Adipose tissue (tissue), 3 donors: Measurements from ENCODE around the gene NUDT13. TPM values are rescaled to one million over a fixed set of nuclear protein-coding genes. Genes with fewer than 3 reads are reported as not detected.

Experiments
- H3K27ac ChIP-seq: one replicate; pipeline ENCODE4 v1.5.1; 2013; ENCODE audit warnings: low read depth, low read length
- WGBS, 3 donors: extraction: QIAGEN DNeasy Blood & Tissue Kit; methylation state at CpG; one replicate each; pipeline ENCODE4 v1.1.7; 2013; 5-methylcytosine and 5-hydroxymethylcytosine counted together
- polyA plus RNA-seq, 3 donors: library from polyadenylated mRNA; stranded (reverse); fragments of 200-250 nt; gene quantifications; one replicate each; pipeline ENCODE4 v1.2.3, GENCODE V29; 2013
- donor health status: healthy with polysubstance abuse.
- donor health status: Bipolar disorder and iron deficiency.
- donor health status: healthy.

The NUDT13 gene
- polyA plus RNA-seq: 1 to 10 TPM; 1.6 to 9.9 (median 1.7) TPM

GRCh38 chr10:73110345-73110849 lies at the start of gene NUDT13:
Gene NUDT13 (plus strand): TSS chr10:73110455. CDS start chr10:73114366, 3,911 bp downstream.
- 0 to 1% (median 1%) methylated on average over 5 of the region's 5 CpGs for WGBS, 3 donors
- H3K27ac ChIP-seq: no peak within 1 kb of the TSS

- 37 to 43% (median 38%) methylated on average over 5 of the region's 5 CpGs for WGBS, 3 donors
- H3K27ac ChIP-seq: no peak overlapping the region
Measured at GRCh38 chr10:73060738-73061635, 49.3 kb upstream of the NUDT13 start.

GRCh38 chr10:73061743-73062142 lies 48.5 kb upstream of the NUDT13 start:
- 55 to 98% (median 91%) methylated on average over 1 of the region's 1 CpG for WGBS, 3 donors
- no peak overlapping the region for H3K27ac ChIP-seq

GRCh38 chr10:73065441-73065840 lies 44.8 kb upstream of the NUDT13 start:
- 76 to 94% (median 77%) methylated on average over 1 of the region's 1 CpG for WGBS, 3 donors
- no peak overlapping the region for H3K27ac ChIP-seq

- H3K27ac ChIP-seq: no peak overlapping the region
Measured at GRCh38 chr10:73073627-73074026, 36.6 kb upstream of the NUDT13 start.

- 76 to 96% (median 96%) methylated on average over 3 of the region's 3 CpGs for WGBS, 3 donors
- no peak overlapping the region for H3K27ac ChIP-seq
Measured at GRCh38 chr10:73075829-73076228, 34.4 kb upstream of the NUDT13 start.

GRCh38 chr10:73076360-73077183 lies 33.7 kb upstream of the NUDT13 start:
- no peak overlapping the region for H3K27ac ChIP-seq
- WGBS, 3 donors: 24 to 54% (median 25%) methylated on average over 6 of the region's 6 CpGs

GRCh38 chr10:73079779-73080541 lies 30.3 kb upstream of the NUDT13 start:
- no peak overlapping the region for H3K27ac ChIP-seq
- whole genome bisulfite sequencing, 3 donors: 40 to 93% (median 91%) methylated on average over 3 of the region's 3 CpGs

GRCh38 chr10:73083221-73083620 lies 27.0 kb upstream of the NUDT13 start:
- no peak overlapping the region for H3K27ac ChIP-seq

GRCh38 chr10:73084209-73084608 lies 26.0 kb upstream of the NUDT13 start:
- no peak overlapping the region for H3K27ac ChIP-seq
- WGBS, 3 donors: 88 to 91% (median 90%) methylated on average over 5 of the region's 5 CpGs

More at GRCh38 chr10:73083221-73083620, 27.0 kb upstream of the NUDT13 start:
- 39 to 52% (median 47%) methylated on average over 2 of the region's 2 CpGs for WGBS, 3 donors

- H3K27ac ChIP-seq: no peak overlapping the region
- WGBS, 3 donors: 38 to 72% (median 71%) methylated on average over 4 of the region's 4 CpGs
Measured at GRCh38 chr10:73086816-73087215, 23.4 kb upstream of the NUDT13 start.

- H3K27ac ChIP-seq: no peak overlapping the region
Measured at GRCh38 chr10:73088304-73088703, 22.0 kb upstream of the NUDT13 start.

- WGBS, 3 donors: 96 to 100% (median 96%) methylated on average over 3 of the region's 3 CpGs
Measured at GRCh38 chr10:73092830-73093229, 17.4 kb upstream of the NUDT13 start.

GRCh38 chr10:73093922-73094850 lies 16.1 kb upstream of the NUDT13 start:
- no peak overlapping the region for H3K27ac ChIP-seq
- 49 to 55% (median 49%) methylated on average over 2 of the region's 2 CpGs for WGBS, 3 donors

More at GRCh38 chr10:73092830-73093229, 17.4 kb upstream of the NUDT13 start:
- H3K27ac ChIP-seq: no peak overlapping the region

- H3K27ac ChIP-seq: no peak overlapping the region
- 2 to 8% (median 4%) methylated on average over 5 of the region's 5 CpGs for WGBS, 3 donors
Measured at GRCh38 chr10:73094986-73095480, 15.2 kb upstream of the NUDT13 start.

- 0% methylated on average over 14 of the region's 14 CpGs for WGBS, 3 donors
- H3K27ac ChIP-seq: no peak overlapping the region
Measured at GRCh38 chr10:73095481-73096021, 14.7 kb upstream of the NUDT13 start.

- 0 to 1% (median 0%) methylated on average over 29 of the region's 29 CpGs for WGBS, 3 donors
Measured at GRCh38 chr10:73096041-73096448, 14.2 kb upstream of the NUDT13 start.

More at GRCh38 chr10:73096041-73096448, 14.2 kb upstream of the NUDT13 start:
- peak overlapping the region; percentile 21 for H3K27ac ChIP-seq
